H1 (cell line): ENCODE measurements around the gene FDPS. TPM values are rescaled to one million over a fixed set of nuclear protein-coding genes. Genes with fewer than 3 reads are reported as not detected.

Experiments used
- CHD2 ChIP-seq: IDR thresholded peaks from 2 replicates; pipeline ENCODE4 v1.6.1; 2012; ENCODE audit warnings: low read length, improper control_type of control experiment
- CHD7 ChIP-seq: fragments of 300-600 bp; sonication (generic); IDR thresholded peaks from 2 replicates; pipeline ENCODE4 v1.7.1; 2012; ENCODE audit warnings: low read length, moderate library complexity, mild to moderate bottlenecking, inconsistent platforms; ENCODE audit not compliant: insufficient replicate concordance
- FOSL1 ChIP-seq: IDR thresholded peaks from 2 replicates; pipeline ENCODE4 v1.6.1; 2011; ENCODE audit warnings: mild to moderate bottlenecking, low read depth, low read length, moderate library complexity; ENCODE audit not compliant: insufficient read depth
- GABPA ChIP-seq: IDR thresholded peaks from 2 replicates; pipeline ENCODE4 v1.6.1; 2011; ENCODE audit warnings: mild to moderate bottlenecking, low read length, moderate library complexity, borderline replicate concordance; ENCODE audit not compliant: insufficient read depth
- JUN ChIP-seq: IDR thresholded peaks from 2 replicates; pipeline ENCODE4 v1.6.1; 2011; ENCODE audit warnings: low read depth, mild to moderate bottlenecking, improper control_type of control experiment, low read length
- KDM4A ChIP-seq: IDR thresholded peaks from one replicate; pipeline ENCODE4 v1.7.1; 2012; ENCODE audit warnings: low read depth, mild to moderate bottlenecking, moderate library complexity, low read length, inconsistent platforms; ENCODE audit not compliant: severe bottlenecking
- MAFK ChIP-seq: IDR thresholded peaks from 2 replicates; pipeline ENCODE4 v1.6.1; 2012; ENCODE audit warnings: low read depth, mild to moderate bottlenecking, improper control_type of control experiment, low read length
- PHF8 ChIP-seq: fragments of 200-600 bp; sonication (generic); conservative IDR thresholded peaks from 2 replicates; pipeline ENCODE4 v1.7.1; 2012; ENCODE audit warnings: low read depth, mild to moderate bottlenecking, inconsistent platforms, low read length, moderate library complexity
- POLR2AphosphoS5 ChIP-seq: IDR thresholded peaks from 2 replicates; pipeline ENCODE4 v1.6.1; 2011; ENCODE audit warnings: low read depth, low read length
- TEAD4 ChIP-seq: IDR thresholded peaks from 2 replicates; pipeline ENCODE4 v1.6.1; 2012; ENCODE audit warnings: low read depth, low read length, inconsistent platforms, mixed read lengths
- polyA plus RNA-seq, 7 experiments: library from polyadenylated mRNA; depleted of rRNA in 3 of 7; stranded (reverse) in 5 of 7; unstranded in 2 of 7; fragments of >200 nt in 5 of 7; fragments of 200-250 nt in 2 of 7; gene quantifications; 1 replicate in 5 of 7; 2 replicates in 1 of 7; 4 replicates in 1 of 7; pipeline versions ENCODE4 v1.2.1 to v1.2.3, GENCODE V29; 2011 to 2013; ENCODE audit warnings: missing spikeins in 2 of 7, mixed read lengths in 2 of 7
- total RNA-seq: library from RNA; stranded (reverse); fragmentation: NEBNext Ultra II Directional; extraction: Animal tissue kit (Norgen Biotek cat#: 25700); gene quantifications from 2 replicates; pipeline ENCODE4 v1.2.1, GENCODE V29; 2021

FDPS gene
- total and polyA plus RNA-seq, 2 of the 8 experiments (the other 6 are each of a cell fraction or from before 2014, with no cell fraction given): 267 to 368 TPM

GRCh38 chr1:155261852-155262673 lies 46.6 kb upstream of the FDPS start, which contains the start of gene SCAMP3 (continued):
- peak; percentile 34; the same call in 1 of the 2 replicates for TF ChIP-seq GABPA
- peak; percentile 51; the same call in 1 of the 2 replicates for TF ChIP-seq PHF8
- no peak for TF ChIP-seq CHD7
- peak; percentile 96 for TF ChIP-seq CHD2
- peak; percentile 48 for TF ChIP-seq KDM4A
- TF ChIP-seq POLR2AphosphoS5: peak; percentile 86
- TF ChIP-seq FOSL1: no peak
- TF ChIP-seq TEAD4: peak; percentile 63
- no peak for TF ChIP-seq MAFK
- no peak for TF ChIP-seq JUN
